Stimulated activated CD8-positive, alpha-beta memory T cell treated with anti-CD3 and anti-CD28 coated beads, Interleukin-15, amount 100 ng/mL, for 24 hours (primary cell): ENCODE measurements around the gene TIMP3.

ENCODE experiments used
- DNase-seq: peaks from one replicate; pipeline ENCODE4 v3.0.0-alpha.2; 2020; ENCODE audit warnings: low read depth

The TIMP3 gene

GRCh38 chr22:32809786-32810554 lies 8.5 kb downstream of the TIMP3 start:
- DNase-seq, result no peak

DNA sequence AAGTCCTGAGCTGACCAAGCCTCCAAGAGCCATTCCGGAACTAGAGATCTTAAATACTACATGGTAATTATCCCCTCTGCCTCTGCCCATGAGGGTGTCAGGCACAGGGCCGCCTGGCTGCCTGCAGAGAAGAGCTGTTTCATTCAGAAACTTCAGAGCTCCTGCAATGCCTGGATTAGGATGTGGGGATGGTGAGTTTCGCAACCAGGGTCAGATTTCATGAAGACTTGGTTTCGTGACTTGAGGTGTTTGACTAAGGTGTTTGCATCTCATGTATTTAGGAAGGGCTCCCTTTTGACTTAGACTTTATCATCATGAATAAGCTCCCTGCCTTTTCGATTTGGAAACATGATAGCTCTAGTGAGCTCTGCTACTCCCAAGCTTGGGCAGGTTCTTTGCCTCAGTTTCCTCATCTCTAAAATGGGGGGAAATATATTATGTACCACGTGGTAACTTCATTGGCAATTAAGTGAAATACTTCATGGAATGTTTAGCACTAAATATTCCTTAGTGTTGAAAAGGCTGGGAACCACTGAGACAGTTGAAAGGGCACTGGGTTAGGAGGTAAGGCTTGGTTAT lies 9.1 kb downstream of the TIMP3 start:
- DNase-seq, result no peak

GRCh38 chr22:32811788-32812545 lies 10.5 kb downstream of the TIMP3 start:
- DNase-seq, result no peak

DNA sequence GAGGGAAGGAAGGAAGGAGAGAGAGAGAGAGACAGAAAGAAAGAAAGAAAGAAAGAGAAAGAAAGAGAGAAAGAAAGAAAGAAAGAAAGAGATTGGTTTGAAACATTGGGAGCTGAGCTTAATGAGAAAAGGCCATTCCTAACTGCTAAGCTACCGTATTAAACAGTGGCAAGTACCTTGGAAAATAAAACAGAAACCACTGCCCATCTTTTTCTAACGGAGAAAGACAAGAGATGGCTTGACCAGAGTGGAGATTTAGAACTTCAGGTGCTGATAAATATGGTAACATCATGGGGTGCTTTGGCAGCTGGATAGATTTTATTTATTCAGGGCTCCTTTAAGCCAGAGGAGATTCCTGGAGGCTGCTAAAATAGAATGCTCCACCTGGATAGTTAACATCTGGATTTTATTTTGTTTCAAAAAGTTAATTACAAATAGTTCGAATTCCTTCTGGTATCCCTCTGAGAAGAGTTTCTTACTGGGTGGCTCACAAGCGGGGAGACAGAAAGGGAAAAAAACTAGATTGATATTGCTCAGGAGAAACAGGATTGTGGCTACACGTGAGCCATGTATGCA lies 12.9 kb downstream of the TIMP3 start:
- DNase-seq, result no peak

- DNase-seq, result no peak
Observed at GRCh38 chr22:32815059-32815458, 13.6 kb downstream of the TIMP3 start.

DNA sequence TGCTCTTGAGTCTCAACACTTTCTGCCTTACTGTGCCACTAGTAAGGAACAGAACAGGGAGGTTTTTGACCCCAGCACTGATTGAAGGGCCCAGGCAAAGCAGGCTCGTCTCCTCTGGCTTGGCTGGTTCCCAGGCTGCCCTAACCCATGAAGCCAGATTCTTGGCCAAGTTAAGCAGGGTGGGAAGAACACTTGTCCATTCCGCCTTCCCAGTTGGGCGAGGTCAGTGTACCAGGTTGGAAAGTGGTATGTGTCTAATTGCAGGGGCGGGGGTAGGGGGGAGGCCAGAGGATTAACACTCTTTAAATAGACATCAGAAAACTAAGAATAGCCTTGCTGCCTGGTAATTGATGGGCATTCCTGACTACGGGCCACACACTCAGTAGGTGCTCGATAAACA lies 14.4 kb downstream of the TIMP3 start:
- DNase-seq, result no peak

- no peak for DNase-seq
Observed at GRCh38 chr22:32817137-32817730, 15.7 kb downstream of the TIMP3 start.

DNA sequence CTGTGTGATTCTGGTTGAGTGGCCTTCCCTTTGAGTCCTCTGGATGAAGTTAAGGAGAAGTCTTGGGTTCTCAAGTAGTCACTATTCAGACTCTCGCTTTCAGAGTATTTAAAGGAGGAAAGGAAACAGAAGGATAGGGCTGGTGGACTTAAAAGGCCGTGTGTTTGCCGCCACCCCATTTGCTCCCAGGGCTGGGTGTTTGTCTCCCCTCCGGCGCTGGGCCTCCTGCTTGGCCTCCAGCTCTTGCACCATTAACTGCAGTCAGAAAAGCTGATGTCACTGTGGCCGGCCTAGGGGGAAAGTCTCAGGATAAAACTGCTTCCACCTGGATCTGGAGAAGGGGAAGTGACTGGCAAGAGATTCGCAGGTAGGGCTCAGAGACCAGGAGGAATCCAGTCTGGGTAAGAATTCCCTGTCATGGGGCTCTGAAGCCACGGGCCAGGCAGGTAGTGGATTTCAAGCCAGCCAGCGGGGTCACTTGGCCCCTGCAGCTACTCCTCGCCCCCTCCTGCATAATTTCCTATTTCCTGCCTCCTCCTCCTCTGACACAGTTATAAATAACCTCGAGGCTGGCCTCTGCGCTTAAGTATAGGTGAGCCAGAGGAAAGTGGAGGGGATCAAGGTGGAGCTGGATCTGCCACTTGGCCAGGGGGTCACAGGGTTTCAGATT lies 17.1 kb downstream of the TIMP3 start:
- DNase-seq, result no peak

GRCh38 chr22:32819120-32819519 lies 17.6 kb downstream of the TIMP3 start:
- no peak for DNase-seq

- no peak for DNase-seq
Observed at GRCh38 chr22:32820131-32821119, 18.9 kb downstream of the TIMP3 start.

DNA sequence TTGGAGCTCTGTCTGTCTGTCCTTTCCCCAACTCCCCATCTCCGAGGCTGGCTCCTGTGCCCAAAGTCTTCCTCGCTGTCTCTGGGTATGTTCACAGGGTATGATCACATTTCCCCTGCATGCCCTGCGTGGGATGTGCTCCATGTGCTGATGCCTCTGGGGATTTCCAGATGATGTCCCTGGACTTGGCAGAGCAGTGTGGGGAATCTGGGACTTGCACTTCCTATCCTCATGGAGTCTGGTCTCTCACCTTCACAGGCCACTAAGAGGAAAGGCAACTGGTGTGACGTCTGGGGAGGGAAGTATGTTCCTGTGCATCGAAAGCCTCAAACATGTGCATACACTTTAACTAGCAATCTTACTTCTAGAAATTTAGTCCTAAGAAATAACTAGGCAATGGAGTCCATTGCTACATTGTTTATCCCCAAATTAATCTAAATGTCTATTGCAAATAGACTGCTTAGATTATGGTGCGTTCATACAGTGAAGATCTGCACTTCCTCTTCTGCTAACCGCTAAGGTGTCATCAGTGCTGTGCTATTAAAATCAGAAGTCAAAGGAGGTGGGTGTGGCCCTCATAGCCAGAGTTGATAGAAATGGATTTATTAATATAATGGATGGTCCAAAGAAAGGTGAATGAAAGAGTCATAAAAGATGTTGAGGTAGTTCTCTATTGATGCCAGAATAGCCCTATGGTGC lies 20.8 kb downstream of the TIMP3 start:
- no peak for DNase-seq

DNA sequence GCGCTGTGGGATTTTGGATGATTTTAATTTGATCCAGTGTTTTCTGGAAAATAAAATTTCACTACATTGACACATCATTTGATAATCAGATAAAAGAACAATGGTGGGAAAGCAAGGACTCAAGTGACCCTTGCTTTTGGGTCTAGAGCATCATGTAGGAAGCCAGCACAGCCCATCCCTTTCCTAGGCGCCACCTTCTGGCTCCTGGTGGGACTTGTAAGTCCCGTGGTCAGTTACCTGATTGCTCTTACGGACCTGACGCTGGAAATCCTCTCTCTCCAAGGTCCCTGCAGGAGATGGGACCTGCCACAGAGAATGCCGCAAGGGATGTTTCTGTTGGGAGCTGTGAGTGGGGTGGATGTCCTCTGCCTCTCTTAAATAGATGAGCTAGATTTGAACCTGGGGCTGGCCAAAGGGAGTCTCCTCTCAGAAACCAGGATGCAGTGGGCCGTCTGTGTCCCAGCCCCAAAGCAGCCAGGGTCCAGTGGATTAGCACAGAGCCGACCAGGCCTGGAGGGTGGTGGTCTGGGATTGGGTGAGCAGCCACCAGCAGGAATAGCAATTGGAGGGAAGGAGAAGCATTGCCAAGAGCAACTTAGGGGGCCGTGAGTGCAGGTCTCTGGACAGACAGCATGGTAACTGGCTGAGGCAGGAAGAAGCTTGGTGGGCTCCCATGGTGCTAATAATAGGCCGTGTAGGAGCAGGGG lies 21.7 kb downstream of the TIMP3 start:
- no peak for DNase-seq

- DNase-seq, result no peak
Observed at GRCh38 chr22:32824531-32825312, 23.2 kb downstream of the TIMP3 start.

DNA sequence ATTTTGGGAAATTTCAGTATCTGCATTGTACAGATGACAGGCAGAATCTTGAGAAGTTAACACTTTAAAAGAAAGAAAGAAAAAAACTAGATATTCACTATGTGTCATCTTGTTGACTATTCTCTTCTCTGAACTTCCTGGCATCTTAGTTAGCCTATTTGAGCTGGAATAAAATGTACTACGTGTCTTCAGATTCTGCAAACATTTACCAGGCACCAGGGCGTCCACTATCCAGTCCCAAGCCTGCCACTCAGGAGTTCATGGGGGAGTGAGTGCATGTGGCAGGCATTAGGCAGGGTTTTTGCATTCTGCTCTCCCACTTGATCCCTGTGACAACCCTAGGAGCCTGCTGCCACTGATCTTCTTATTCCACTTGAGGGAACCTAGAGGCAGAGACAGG lies 25.0 kb downstream of the TIMP3 start:
- no peak for DNase-seq

DNA sequence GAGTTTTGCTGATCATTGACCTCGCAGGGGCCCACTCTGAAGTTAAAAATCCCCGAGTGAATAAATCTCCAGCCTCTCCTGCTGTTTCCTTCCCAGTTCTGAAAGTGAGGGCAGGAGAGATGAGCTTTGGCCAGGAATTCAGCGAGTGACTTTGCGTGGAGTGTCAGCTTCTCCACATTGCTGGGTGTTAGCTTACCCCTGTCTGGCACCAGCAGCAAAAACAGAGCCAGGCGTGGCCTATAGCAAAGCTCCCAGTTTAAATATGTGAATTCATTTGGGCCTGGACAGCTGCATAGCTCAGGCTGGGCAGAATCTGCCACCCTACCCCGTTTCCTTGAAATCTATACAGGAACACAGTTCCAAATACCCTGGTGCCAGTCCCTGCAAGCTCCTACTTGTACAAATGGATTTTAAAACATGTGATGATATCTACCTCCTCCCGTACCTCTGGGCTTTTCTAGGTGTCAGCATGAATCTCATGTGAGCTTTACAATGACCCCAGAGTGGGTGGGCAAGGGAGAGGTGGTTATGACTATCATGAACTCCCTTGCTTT lies 25.6 kb downstream of the TIMP3 start:
- DNase-seq, result no peak

DNA sequence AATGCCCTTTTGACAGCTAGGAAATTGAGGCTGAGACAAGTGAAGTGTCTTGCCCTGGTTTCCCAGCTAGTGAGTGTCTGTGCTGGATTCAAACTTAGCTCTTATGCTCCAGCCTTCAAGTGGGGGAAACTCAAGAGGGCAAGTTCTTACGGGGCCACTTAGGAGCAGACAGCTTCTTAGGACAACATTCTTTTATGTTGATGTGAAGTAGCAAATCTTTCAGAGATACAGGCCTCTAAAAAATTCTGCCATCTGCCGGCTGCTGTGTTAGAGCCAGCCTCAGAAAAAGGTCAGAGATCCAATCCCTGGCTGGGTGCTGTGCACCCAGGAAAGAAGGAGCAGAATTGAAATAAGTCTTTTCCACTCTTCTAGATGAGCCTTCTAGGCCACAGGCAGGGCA lies 26.6 kb downstream of the TIMP3 start:
- no peak for DNase-seq

DNA sequence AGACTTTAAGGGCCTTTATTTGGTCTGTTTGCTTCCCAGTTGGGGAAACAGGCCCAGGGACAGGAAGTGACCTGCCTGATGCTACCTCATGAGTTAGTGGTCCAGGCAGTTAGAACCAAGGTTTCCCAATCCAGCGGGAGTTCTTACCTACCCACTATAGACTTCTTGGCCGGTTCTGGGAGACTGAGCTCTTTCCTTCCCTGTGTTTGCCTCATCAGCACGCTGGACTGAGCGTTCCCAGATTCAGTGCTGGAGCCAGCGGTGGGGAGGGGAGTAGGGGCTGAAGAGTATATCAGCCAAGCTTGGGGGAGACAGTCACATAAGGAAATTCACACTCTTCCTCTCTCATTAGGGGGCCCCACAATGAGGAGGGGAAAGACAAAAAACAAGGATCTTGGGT lies 27.1 kb downstream of the TIMP3 start:
- no peak for DNase-seq

GRCh38 chr22:32829451-32829851 lies 27.9 kb downstream of the TIMP3 start:
- DNase-seq, result no peak
